ENCODE data around the gene KCTD13.

- TF ChIP-seq EZH2 (IDR thresholded peaks at IDR 0.05) (no peak), POLR2AphosphoS5 (IDR thresholded peaks at IDR 0.05; ENCODE audit: borderline replicate concordance, low read depth, low read length) (no peak), FOXP2 (optimal IDR thresholded peaks at IDR 0.05; ENCODE audit: control extremely low read depth, extremely low read length, insufficient read depth) (no peak)
Observed at GRCh38 chr16:29857133-29857760, 68.8 kb downstream of the KCTD13 start.
